Liver (tissue), 3 donors: ENCODE results near the gene PXDN.

Source experiments
- JUND ChIP-seq, 2 donors: IDR thresholded peaks; 2 replicates each; pipeline ENCODE4 v1.6.1; 2016; ENCODE audit warnings: antibody characterized with exemption in 2 of 2
- SP1 ChIP-seq: IDR thresholded peaks from 2 replicates; pipeline ENCODE4 v1.6.1; 2018; ENCODE audit warnings: antibody characterized with exemption, mild to moderate bottlenecking
- YY1 ChIP-seq: IDR thresholded peaks from 2 replicates; pipeline ENCODE4 v1.6.1; 2016; ENCODE audit warnings: antibody characterized with exemption, mild to moderate bottlenecking
- TF ChIP-seq, protein P1 (sequence below): fragments of 150-350 bp; IDR thresholded peaks from 2 replicates; pipeline ENCODE4 v1.5.1; 2017; ENCODE audit warnings: improper control_type of control experiment, low read depth, low read length; ENCODE audit not compliant: missing input control
- TF ChIP-seq, protein P2 (sequence below): IDR thresholded peaks from 2 replicates; pipeline ENCODE4 v1.6.1; 2016; ENCODE audit warnings: antibody characterized with exemption
- TF ChIP-seq, protein P3 (sequence below): IDR thresholded peaks from 2 replicates; pipeline ENCODE4 v1.6.1; 2016; ENCODE audit warnings: antibody characterized with exemption, mild to moderate bottlenecking
- donor health status: healthy.
- donor health status: healthy.

DNA sequence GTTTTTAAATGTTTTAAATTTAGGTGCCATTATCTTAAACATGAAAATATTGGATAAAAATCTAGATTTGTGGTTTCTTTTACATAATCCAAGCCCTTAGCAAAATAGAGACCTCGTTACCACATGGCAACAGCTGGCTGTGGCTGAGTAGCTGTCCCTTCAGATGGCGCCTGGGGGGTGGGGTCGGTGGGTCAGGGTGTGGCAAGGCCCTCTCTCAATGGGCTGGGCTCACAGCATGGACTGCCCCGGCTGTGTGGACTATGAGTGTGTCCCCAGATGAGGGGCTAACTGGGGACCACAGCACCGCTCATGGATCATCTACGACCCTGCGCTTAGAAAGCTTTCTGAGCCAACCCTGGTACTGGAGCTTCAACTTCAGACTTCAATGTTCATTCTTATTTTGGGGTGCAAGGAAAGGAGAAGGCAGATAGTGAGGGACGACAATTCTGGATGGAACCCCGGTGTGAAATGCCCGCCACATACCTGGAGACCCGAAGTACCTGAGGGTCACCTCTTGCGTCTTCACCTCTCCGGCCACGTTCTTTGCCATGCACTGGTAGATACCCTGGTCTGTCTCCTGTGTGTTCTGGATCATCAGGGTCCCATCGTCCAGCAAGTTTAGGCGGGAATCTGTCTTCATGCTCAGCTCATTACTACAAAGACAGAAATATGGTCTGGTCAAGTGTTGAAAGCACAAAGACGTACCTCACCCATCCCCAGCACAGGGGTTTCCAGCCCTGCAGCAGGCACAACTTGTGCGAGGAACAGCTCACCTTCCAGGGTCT, 71.0 kb downstream of the PXDN start:
- TF ChIP-seq, protein P1, sequence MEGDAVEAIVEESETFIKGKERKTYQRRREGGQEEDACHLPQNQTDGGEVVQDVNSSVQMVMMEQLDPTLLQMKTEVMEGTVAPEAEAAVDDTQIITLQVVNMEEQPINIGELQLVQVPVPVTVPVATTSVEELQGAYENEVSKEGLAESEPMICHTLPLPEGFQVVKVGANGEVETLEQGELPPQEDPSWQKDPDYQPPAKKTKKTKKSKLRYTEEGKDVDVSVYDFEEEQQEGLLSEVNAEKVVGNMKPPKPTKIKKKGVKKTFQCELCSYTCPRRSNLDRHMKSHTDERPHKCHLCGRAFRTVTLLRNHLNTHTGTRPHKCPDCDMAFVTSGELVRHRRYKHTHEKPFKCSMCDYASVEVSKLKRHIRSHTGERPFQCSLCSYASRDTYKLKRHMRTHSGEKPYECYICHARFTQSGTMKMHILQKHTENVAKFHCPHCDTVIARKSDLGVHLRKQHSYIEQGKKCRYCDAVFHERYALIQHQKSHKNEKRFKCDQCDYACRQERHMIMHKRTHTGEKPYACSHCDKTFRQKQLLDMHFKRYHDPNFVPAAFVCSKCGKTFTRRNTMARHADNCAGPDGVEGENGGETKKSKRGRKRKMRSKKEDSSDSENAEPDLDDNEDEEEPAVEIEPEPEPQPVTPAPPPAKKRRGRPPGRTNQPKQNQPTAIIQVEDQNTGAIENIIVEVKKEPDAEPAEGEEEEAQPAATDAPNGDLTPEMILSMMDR = no peak
- TF ChIP-seq JUND (IDR thresholded peaks at IDR 0.05) = no peak
- TF ChIP-seq SP1 = no peak
- no peak for TF ChIP-seq YY1
- TF ChIP-seq, protein P2, sequence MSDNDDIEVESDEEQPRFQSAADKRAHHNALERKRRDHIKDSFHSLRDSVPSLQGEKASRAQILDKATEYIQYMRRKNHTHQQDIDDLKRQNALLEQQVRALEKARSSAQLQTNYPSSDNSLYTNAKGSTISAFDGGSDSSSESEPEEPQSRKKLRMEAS = no peak
- TF ChIP-seq, protein P3, sequence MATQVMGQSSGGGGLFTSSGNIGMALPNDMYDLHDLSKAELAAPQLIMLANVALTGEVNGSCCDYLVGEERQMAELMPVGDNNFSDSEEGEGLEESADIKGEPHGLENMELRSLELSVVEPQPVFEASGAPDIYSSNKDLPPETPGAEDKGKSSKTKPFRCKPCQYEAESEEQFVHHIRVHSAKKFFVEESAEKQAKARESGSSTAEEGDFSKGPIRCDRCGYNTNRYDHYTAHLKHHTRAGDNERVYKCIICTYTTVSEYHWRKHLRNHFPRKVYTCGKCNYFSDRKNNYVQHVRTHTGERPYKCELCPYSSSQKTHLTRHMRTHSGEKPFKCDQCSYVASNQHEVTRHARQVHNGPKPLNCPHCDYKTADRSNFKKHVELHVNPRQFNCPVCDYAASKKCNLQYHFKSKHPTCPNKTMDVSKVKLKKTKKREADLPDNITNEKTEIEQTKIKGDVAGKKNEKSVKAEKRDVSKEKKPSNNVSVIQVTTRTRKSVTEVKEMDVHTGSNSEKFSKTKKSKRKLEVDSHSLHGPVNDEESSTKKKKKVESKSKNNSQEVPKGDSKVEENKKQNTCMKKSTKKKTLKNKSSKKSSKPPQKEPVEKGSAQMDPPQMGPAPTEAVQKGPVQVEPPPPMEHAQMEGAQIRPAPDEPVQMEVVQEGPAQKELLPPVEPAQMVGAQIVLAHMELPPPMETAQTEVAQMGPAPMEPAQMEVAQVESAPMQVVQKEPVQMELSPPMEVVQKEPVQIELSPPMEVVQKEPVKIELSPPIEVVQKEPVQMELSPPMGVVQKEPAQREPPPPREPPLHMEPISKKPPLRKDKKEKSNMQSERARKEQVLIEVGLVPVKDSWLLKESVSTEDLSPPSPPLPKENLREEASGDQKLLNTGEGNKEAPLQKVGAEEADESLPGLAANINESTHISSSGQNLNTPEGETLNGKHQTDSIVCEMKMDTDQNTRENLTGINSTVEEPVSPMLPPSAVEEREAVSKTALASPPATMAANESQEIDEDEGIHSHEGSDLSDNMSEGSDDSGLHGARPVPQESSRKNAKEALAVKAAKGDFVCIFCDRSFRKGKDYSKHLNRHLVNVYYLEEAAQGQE = no peak
